ENCODE data around the gene IGSF23.

DNA sequence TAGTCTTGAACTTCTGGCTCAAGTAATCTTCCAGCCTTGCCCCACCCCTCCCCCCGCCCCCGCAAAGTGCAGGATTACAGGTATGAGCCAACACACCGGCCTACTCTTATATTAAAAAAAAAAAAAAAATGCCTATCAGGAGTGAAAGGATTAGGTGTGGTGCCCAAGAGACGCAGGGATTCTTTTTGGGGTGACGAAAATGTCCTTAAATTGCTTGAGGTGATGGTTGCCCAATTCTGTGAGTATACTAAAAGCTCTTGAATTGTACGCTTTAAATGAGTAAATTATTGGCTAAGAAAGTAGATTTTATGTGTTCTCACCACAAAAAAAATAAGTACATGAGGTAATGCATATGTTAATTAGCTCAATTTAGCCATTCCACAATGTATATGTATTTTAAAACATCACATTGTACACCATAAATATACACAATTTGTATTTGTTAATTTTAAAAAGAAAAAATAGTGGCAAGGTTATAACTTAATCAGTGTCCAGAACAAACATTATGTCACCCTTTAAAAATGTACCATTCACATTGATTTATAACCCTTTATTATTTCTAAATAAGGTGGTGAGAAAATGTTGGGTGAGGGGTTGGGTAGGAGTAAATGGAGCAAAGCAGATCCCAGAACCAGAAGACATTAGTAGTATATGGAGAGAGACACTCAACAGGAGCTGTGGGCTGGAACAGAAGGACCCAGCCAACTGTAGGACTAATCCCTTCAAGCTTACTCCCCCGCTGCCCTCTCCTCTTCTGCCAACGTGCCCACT lies 3.9 kb downstream of the IGSF23 start:
- TF ChIP-seq, protein P1, sequence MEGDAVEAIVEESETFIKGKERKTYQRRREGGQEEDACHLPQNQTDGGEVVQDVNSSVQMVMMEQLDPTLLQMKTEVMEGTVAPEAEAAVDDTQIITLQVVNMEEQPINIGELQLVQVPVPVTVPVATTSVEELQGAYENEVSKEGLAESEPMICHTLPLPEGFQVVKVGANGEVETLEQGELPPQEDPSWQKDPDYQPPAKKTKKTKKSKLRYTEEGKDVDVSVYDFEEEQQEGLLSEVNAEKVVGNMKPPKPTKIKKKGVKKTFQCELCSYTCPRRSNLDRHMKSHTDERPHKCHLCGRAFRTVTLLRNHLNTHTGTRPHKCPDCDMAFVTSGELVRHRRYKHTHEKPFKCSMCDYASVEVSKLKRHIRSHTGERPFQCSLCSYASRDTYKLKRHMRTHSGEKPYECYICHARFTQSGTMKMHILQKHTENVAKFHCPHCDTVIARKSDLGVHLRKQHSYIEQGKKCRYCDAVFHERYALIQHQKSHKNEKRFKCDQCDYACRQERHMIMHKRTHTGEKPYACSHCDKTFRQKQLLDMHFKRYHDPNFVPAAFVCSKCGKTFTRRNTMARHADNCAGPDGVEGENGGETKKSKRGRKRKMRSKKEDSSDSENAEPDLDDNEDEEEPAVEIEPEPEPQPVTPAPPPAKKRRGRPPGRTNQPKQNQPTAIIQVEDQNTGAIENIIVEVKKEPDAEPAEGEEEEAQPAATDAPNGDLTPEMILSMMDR (IDR thresholded peaks at IDR 0.05; ENCODE audit: insufficient read depth, low read length, poor library complexity, severe bottlenecking) = no peak
- no peak for TF ChIP-seq EZH2phosphoT487 (conservative IDR thresholded peaks at IDR 0.05; ENCODE audit: low read length)

Data from SU-DHL-6 (cell line).